GM11168 (cell line): ENCODE data around the gene UBL7.

ENCODE experiments used
- in situ Hi-C: fragments of 300-500 bp; cut with MboI; formaldehyde crosslinking; loops from one replicate; pipeline ENCODE4 v1.12.0; 2022; ENCODE audit warnings: low sequenced_read_pairs; ENCODE audit not compliant: unreplicated experiment

Gene UBL7

GRCh38 chr15:74426404-74427281, 34.3 kb downstream of the UBL7 start:
- in situ Hi-C loops, result no loop called here

GRCh38 chr15:74425630-74426029, 35.3 kb downstream of the UBL7 start:
- in situ Hi-C loops, result no loop called here

GRCh38 chr15:74424901-74425528, 35.9 kb downstream of the UBL7 start:
- in situ Hi-C loops, result no loop called here

GRCh38 chr15:74423431-74424257, 37.3 kb downstream of the UBL7 start:
- in situ Hi-C loops, result no loop called here

- in situ Hi-C loops, result no loop called here
Measured at GRCh38 chr15:74422652-74423430, 38.1 kb downstream of the UBL7 start.

- in situ Hi-C loops, result no loop called here
Measured at GRCh38 chr15:74422265-74422651, 38.7 kb downstream of the UBL7 start.

- in situ Hi-C loops, result no loop called here
Measured at GRCh38 chr15:74421302-74422245, 39.4 kb downstream of the UBL7 start.

GRCh38 chr15:74420193-74420905, 40.6 kb downstream of the UBL7 start:
- in situ Hi-C loops, result no loop called here

GRCh38 chr15:74419432-74419831, 41.5 kb downstream of the UBL7 start:
- in situ Hi-C loops, result no loop called here

- in situ Hi-C loops, result no loop called here
Measured at GRCh38 chr15:74418575-74419338, 42.2 kb downstream of the UBL7 start.

- in situ Hi-C loops, result no loop called here
Measured at GRCh38 chr15:74417670-74418069, 43.3 kb downstream of the UBL7 start.

GRCh38 chr15:74417225-74417624, 43.7 kb downstream of the UBL7 start:
- in situ Hi-C loops, result no loop called here

GRCh38 chr15:74415966-74416916, 44.7 kb downstream of the UBL7 start:
- in situ Hi-C loops, result no loop called here

- in situ Hi-C loops, result no loop called here
Measured at GRCh38 chr15:74414603-74415338, 46.2 kb downstream of the UBL7 start.

GRCh38 chr15:74414081-74414580, 46.8 kb downstream of the UBL7 start:
- in situ Hi-C loops, result no loop called here
